Measurements from ENCODE around the gene RAB3B.

The RAB3B gene

GRCh38 chr1:51867479-51868232 lies 122.8 kb downstream of the RAB3B start:
- Histone ChIP-seq H3K36me3 (peaks cover 5% of the 10 kb centered on the region), H3K9me3 (ENCODE audit: severe bottlenecking) (no peaks in the 10 kb centered on the region), H3K27ac (no peak overlapping the region), H3K4me3 (ENCODE audit: low read depth, low read length) (no peak overlapping the region), H3K27me3 (ENCODE audit: insufficient read depth, low read depth, severe bottlenecking) (no peaks in the 10 kb centered on the region)
- DNase-seq: no peak
- TF ChIP-seq CTCF (IDR thresholded peaks at IDR 0.05; ENCODE audit: low read depth, low read length): no peak

DNA sequence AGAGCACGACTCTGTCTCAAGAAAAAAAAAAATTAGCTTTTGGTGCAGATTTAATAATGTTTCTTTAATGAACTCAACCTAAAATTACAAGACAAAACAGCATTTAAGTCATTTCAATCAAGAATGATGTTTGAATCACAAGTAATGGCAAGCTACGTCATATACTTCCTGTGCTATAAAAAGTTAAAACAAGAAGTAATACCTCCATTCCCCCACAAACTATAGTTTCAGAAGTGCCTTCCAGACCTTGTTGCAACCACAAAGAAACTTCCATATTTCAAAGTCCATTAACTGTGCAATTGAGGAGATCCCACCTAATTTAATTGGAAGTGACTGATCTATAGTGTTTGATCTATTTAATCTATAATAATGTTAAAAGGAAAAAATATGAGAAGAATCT lies 127.1 kb downstream of the RAB3B start:
- H3K27ac ChIP-seq: no peak overlapping the region
- no peaks in the 10 kb centered on the region for H3K9me3 ChIP-seq (ENCODE audit: severe bottlenecking)
- no peak for DNase-seq
- H3K4me3 ChIP-seq (ENCODE audit: low read depth, low read length): no peak overlapping the region
- TF ChIP-seq CTCF (IDR thresholded peaks at IDR 0.05; ENCODE audit: low read depth, low read length): no peak
- H3K27me3 ChIP-seq (ENCODE audit: insufficient read depth, low read depth, severe bottlenecking): no peaks in the 10 kb centered on the region
- peaks cover 5% of the 10 kb centered on the region; the same call in 1 of the 2 replicates for H3K36me3 ChIP-seq

DNA sequence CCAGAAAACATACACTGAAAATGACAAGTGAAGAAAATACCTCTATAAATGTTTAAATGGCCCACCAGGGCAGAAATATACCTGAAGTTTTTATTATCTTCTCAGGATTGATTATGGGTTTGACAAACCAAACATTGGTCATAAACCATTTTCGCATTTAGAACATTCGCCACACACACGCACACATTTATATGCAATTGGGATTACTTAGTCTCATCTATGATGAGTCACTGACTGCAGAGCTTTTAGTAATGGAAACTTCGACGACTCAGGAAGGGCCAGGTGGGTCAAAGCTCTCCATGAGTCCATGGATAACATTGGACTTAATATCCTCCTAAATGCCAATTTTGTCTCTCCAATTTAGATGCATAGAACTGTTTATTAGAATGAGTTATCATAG lies 128.8 kb downstream of the RAB3B start:
- DNase-seq: no peak
- TF ChIP-seq CTCF (IDR thresholded peaks at IDR 0.05; ENCODE audit: low read depth, low read length): no peak
- Histone ChIP-seq H3K27me3 (ENCODE audit: insufficient read depth, low read depth, severe bottlenecking) (no peaks in the 10 kb centered on the region), H3K4me3 (ENCODE audit: low read depth, low read length) (no peak overlapping the region), H3K36me3 (peaks cover 5% of the 10 kb centered on the region; the same call in 1 of the 2 replicates), H3K9me3 (ENCODE audit: severe bottlenecking) (no peaks in the 10 kb centered on the region), H3K27ac (no peak overlapping the region)

- Histone ChIP-seq H3K9me3 (ENCODE audit: severe bottlenecking) (no peaks in the 10 kb centered on the region), H3K4me3 (ENCODE audit: low read depth, low read length) (no peak overlapping the region), H3K27ac (no peak overlapping the region), H3K27me3 (ENCODE audit: insufficient read depth, low read depth, severe bottlenecking) (no peaks in the 10 kb centered on the region), H3K36me3 (peaks cover 7% of the 10 kb centered on the region)
- no peak for TF ChIP-seq CTCF (IDR thresholded peaks at IDR 0.05; ENCODE audit: low read depth, low read length)
- no peak for DNase-seq
Observed at GRCh38 chr1:51859735-51860134, 130.8 kb downstream of the RAB3B start.

DNA sequence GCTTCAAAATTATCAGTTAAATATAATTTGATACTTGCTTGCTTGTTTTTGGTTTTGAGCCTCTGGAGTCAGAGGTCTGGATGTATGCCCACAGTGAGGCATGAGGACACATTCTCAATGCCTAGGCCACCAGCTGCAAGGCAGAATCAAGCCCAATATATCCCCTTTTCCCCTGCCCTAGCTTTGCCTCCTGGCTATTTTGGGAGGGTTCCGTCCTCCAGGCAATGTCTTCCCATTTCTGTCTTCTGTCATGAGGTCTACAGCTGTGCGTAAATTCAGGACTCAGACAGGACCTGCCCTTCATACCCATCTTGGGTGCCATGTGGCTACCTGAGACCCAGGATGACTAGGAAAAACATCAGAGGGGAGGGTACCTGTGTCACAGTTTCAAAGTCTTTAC lies 131.2 kb downstream of the RAB3B start:
- H3K27me3 ChIP-seq (ENCODE audit: insufficient read depth, low read depth, severe bottlenecking): no peaks in the 10 kb centered on the region
- peaks cover 10% of the 10 kb centered on the region for H3K36me3 ChIP-seq
- no peak overlapping the region for H3K27ac ChIP-seq
- no peaks in the 10 kb centered on the region for H3K9me3 ChIP-seq (ENCODE audit: severe bottlenecking)
- no peak for TF ChIP-seq CTCF (IDR thresholded peaks at IDR 0.05; ENCODE audit: low read depth, low read length)
- H3K4me3 ChIP-seq (ENCODE audit: low read depth, low read length): no peak overlapping the region
- no peak for DNase-seq

GRCh38 chr1:51858892-51859291 lies 131.6 kb downstream of the RAB3B start:
- TF ChIP-seq CTCF (IDR thresholded peaks at IDR 0.05; ENCODE audit: low read depth, low read length): no peak
- H3K27me3 ChIP-seq (ENCODE audit: insufficient read depth, low read depth, severe bottlenecking): no peaks in the 10 kb centered on the region
- no peak overlapping the region for H3K27ac ChIP-seq
- DNase-seq: no peak
- H3K9me3 ChIP-seq (ENCODE audit: severe bottlenecking): no peaks in the 10 kb centered on the region
- no peak overlapping the region for H3K4me3 ChIP-seq (ENCODE audit: low read depth, low read length)
- peaks cover 10% of the 10 kb centered on the region for H3K36me3 ChIP-seq
